IgD-negative memory B cell (primary cell): ENCODE measurements around the gene ATL2. TPM values are rescaled to one million over a fixed set of nuclear protein-coding genes. Genes with fewer than 3 reads are reported as not detected.
A peak's percentile ranks its signal among the peaks of the same experiment; 100 is the strongest.
"Not testable (repeated sequence)": the region's sequence is repeated elsewhere in the genome, so short reads cannot be mapped to it uniquely, and the experiment has no call there.

Experiments
- H3K27ac Mint-ChIP-seq, 3 donors: one replicate each; pipeline ENCODE4 v1.8.0; 2020 to 2022; ENCODE audit warnings: mild to moderate bottlenecking in 3 of 3, mixed read lengths in 3 of 3, moderate library complexity in 1 of 3
- H3K27me3 Mint-ChIP-seq: one replicate; pipeline ENCODE4 v1.8.0; 2021; ENCODE audit warnings: mixed read lengths
- H3K36me3 Mint-ChIP-seq: one replicate; pipeline ENCODE4 v1.8.0; 2020; ENCODE audit warnings: mild to moderate bottlenecking, mixed read lengths
- H3K4me1 Mint-ChIP-seq, 3 donors: one replicate each; pipeline ENCODE4 v1.8.0; 2020 to 2022; ENCODE audit warnings: mixed read lengths in 3 of 3, mild to moderate bottlenecking in 1 of 3
- H3K4me3 Mint-ChIP-seq, 4 donors: one replicate each; pipeline ENCODE4 v1.8.0; 2020 to 2022; ENCODE audit warnings: mild to moderate bottlenecking in 4 of 4, mixed read lengths in 4 of 4, moderate library complexity in 3 of 4
- H3K9me3 Mint-ChIP-seq, 3 donors: one replicate each; pipeline ENCODE4 v1.8.0; 2020 to 2021; ENCODE audit warnings: mixed read lengths in 3 of 3, mild to moderate bottlenecking in 1 of 3
- polyA plus RNA-seq: library from polyadenylated mRNA; unstranded; fragments of 300-500 nt; fragmentation: Illumina TruSeq; gene quantifications from one replicate; pipeline ENCODE4 v1.2.3, GENCODE V29; 2021

The ATL2 gene
- polyA plus RNA-seq, result 24.6 TPM

DNA sequence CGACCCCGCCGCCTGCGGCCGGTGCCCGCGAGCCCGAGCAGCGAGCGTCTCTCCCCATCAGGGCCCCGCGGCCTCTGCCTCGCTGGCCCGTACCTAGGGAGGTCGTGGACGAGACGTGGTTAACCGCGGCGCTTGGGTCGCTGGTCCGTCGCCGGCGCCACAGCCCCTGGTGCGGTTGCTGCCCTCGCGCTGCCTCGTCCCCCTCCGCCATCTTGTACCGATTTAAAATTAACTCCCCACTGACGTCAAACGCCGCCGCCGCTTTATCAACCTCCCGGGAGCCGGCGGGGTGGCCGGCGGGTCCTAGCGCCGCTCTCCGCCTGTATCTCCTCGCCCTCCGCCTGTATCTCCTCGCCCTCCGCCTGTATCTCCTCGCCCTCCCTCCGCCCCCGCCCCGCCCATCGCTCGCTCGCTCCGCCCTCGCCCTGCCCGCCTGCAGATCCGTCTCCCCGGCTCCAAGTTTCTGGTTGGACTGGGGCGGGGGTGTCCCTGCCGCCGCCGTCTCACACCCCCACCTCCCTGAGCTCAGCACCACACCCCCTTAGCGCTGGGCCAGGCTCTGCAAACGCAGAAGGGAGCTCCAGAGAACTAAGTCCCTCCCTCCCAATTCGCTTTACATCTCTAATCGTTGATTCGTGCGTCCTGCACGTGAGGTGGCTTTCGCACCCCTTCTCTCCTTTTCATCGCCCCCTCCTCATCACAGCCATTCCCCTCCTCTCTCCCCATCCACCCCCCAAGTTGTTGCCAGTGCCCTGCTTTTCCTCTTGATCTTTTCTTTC lies at the start of gene ATL2:
Gene ATL2, minus strand, starts transcription at position 224 of the 779 bp plus-strand sequence. Its CDS starts 13 bp downstream, at position 211.
- peaks cover 24 to 43% (median 35%) of the 10 kb centered on the region in 3 donors for H3K4me1 Mint-ChIP-seq
- H3K27me3 Mint-ChIP-seq, result peaks cover 1% of the 10 kb centered on the region
- no peaks in the 10 kb centered on the region for H3K36me3 Mint-ChIP-seq
- H3K27ac Mint-ChIP-seq, result peak within 1 kb of the TSS; percentile 94 to 96 (median 94)
- H3K4me3 Mint-ChIP-seq, result peak within 1 kb of the TSS; percentile 93 to 99 (median 98)
- H3K9me3 Mint-ChIP-seq, result no peaks in the 10 kb centered on the region

DNA sequence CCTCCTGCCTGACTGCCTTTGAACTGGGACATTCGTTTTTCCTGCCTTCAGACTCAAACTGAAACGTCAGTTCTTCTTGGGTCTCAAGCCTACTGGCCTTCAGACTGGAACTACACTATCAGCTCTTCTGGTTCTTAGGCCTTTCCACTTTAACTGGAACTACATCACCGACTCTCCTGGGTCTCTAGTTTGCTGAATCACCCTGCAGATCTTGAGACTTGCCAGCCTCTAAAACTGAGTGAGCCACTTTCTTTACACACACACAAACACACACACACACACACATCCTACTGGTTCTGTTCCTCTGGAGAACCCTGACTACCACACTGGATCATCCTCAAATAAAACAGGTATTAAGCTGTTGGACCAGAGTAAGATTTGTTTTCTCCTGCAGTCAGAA lies 46.7 kb upstream of the ATL2 start:
- H3K27me3 Mint-ChIP-seq, result peaks cover 12% of the 10 kb centered on the region
- peak overlapping the region in 1 of 3 donors; percentile 9 for H3K27ac Mint-ChIP-seq
- no peaks in the 10 kb centered on the region for H3K4me1 Mint-ChIP-seq
- no peaks in the 10 kb centered on the region for H3K36me3 Mint-ChIP-seq
- H3K9me3 Mint-ChIP-seq, result no peaks in the 10 kb centered on the region
- no peak overlapping the region for H3K4me3 Mint-ChIP-seq

DNA sequence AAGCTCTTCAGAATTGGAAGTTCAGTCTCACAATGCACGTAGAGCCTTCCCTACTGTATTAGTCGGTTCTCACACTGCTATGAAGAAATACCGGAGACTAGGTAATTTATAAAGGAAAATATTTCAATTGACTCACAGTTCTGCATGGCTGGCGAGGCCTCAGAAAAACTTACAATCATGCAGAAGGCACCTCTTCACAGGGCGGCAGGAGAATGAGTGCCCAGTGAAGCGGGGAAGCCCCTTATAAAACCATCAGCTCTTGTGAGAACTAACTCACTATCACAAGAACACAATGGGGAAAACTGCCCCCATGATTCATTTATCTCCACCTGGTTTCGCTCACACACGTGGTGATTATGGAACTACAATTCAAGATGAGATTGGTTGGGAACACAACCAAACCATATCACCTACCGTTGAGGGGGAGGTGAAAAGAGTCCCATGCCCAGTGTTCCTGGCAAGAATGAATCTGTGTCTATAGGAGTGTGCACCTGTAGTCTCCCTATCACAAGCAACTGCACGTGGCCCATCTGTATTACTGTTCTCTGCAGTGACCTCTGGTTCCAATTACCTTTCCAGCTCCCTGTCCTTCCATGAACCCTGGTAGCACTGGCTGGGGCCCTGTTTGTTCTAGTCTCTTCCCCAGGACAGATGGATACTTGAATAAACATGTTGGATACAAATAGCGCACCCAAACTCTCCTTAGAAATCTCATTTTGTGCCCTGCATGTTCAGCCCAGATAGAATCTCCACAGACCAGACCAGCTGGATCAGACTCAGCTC lies 44.4 kb upstream of the ATL2 start:
- Mint-ChIP-seq H3K4me3 (no peak overlapping the region), H3K27me3 (peaks cover 12% of the 10 kb centered on the region), H3K27ac (no peak overlapping the region), H3K36me3 (no peaks in the 10 kb centered on the region), H3K4me1 (no peaks in the 10 kb centered on the region), H3K9me3 (no peaks in the 10 kb centered on the region)

DNA sequence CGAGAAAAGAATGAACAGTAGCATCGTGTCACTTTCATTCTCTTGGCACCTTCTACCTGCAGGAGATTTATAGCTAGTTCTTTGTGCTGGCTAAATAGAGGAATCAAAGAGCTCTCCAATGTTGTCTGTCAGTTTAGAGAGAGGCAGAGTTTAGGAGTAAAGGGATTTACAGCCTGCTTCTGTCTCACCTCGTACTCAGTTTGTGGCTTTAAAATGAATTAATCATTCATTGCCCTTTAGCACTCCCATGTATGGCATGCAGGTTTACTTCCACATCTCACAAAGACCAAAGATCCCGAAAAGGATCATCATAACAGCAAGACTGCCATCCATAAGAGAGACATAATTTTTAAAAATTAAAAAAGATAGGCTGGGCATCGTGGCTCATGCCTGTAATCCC lies 42.4 kb upstream of the ATL2 start:
- H3K36me3 Mint-ChIP-seq, result no peaks in the 10 kb centered on the region
- H3K9me3 Mint-ChIP-seq, result no peaks in the 10 kb centered on the region
- no peak overlapping the region for H3K4me3 Mint-ChIP-seq
- H3K27ac Mint-ChIP-seq, result no peak overlapping the region
- H3K4me1 Mint-ChIP-seq, result no peaks in the 10 kb centered on the region
- peaks cover 6% of the 10 kb centered on the region for H3K27me3 Mint-ChIP-seq

DNA sequence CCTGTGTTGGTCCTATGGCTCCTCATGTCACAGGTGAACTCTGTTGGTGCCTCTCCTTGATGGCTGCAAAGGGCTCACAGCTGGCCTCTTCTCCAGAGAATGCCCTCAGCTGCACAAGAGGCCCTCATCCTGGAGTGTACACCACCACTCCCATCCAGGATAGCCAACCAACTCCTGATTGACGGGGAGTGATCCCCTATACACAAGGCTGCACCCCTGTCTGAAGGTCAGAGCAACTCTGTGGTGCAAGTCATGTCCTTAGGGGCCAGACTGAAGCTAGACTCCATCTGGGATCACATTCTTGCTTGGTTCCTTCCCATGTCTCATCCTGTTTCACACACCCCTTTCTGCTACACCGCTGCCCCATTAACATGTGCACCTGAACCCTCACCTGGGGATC lies 41.7 kb upstream of the ATL2 start:
- H3K27ac Mint-ChIP-seq, result no peak overlapping the region
- H3K36me3 Mint-ChIP-seq, result no peaks in the 10 kb centered on the region
- no peak overlapping the region for H3K4me3 Mint-ChIP-seq
- peaks cover 0 to 3% (median 2%) of the 10 kb centered on the region in 3 donors for H3K9me3 Mint-ChIP-seq
- peaks cover 6% of the 10 kb centered on the region for H3K27me3 Mint-ChIP-seq
- H3K4me1 Mint-ChIP-seq, result no peaks in the 10 kb centered on the region

DNA sequence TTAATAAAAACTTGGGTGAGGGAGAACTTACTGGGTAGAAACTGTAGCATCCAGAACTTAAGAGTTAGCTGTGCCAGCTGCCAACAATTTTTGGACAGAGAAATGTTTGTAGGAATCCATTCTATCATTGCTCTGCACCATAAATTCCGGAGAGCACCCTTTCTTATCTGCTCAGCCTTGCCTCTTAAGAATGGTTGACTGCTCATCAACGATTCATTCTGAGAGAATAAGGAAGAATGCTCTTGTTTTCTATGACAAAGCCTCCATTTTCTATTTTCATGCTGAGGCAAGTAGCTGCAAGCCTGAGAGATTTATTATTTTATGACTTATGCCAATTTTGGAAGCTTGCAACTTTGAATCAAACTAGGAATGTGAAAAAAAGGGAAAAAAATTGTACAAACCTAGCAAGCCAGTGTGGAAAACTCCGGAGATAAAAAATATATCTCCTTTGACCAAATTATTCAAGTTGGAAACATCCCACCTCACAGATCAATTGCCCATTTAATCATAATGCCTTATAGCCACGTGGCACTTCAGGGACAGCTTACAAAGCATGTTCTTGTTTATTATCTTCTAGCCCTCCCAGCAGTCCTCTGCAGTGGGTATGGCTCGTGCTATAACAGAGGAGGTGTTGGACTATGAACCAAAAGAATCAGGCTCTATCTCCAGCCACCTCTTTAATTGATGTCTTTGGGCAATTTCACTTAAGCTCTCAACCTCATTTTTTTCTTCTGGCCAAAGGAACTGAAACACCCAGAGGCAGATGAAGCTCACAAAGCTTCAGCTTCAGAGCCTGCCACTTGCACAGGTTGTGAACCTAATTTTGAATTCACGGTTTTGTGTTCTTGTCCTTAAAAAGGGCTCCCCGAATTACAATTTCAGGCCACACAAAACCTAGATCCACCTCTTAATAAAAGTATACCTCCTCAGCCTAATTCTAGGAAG lies 40.9 kb upstream of the ATL2 start:
- H3K27ac Mint-ChIP-seq, result no peak overlapping the region
- H3K36me3 Mint-ChIP-seq, result no peaks in the 10 kb centered on the region
- no peak overlapping the region for H3K4me3 Mint-ChIP-seq
- peaks cover 0 to 3% (median 2%) of the 10 kb centered on the region in 3 donors for H3K9me3 Mint-ChIP-seq
- H3K27me3 Mint-ChIP-seq, result peaks cover 8% of the 10 kb centered on the region
- no peaks in the 10 kb centered on the region for H3K4me1 Mint-ChIP-seq

DNA sequence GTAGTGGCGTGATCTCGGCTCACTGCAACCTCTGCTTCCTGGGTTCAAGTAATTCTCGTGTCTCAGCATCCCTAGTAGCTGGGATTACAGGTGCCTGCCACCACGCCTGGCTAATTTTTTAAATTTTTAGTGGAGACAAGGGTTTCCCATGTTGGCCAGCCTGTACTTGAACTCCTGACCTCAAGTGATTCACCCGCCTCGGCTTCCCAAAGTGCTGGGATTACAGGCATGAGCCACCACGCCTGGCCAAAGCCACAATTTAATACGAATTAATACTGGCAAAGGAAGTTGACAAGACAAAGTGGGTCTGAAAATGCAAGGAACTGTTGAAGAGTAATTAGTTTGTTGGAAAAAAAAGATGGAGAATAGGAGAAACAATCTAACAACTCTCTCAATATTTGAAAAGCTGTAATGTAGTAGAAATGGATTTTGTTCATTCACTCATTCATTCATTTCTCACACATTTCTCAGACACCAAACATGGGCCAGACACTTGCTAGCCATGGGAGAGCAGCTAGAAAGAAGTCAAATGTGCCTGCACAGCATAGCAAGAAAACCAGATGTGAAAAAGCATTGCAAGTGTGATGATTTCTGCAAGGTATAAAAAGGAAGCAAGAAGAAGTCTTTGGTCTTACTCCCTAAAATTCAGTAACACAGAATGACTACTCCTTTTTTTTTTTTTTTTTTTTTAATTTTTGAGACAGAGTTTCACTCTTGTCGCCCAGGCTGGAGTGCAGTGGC lies 39.4 kb upstream of the ATL2 start:
- H3K27ac Mint-ChIP-seq, result no peak overlapping the region
- H3K27me3 Mint-ChIP-seq, result peaks cover 9% of the 10 kb centered on the region
- H3K4me1 Mint-ChIP-seq, result peaks cover 0 to 3% (median 0%) of the 10 kb centered on the region in 3 donors
- peaks cover 0 to 9% (median 4%) of the 10 kb centered on the region in 3 donors for H3K9me3 Mint-ChIP-seq
- H3K4me3 Mint-ChIP-seq, result no peak overlapping the region
- no peaks in the 10 kb centered on the region for H3K36me3 Mint-ChIP-seq

DNA sequence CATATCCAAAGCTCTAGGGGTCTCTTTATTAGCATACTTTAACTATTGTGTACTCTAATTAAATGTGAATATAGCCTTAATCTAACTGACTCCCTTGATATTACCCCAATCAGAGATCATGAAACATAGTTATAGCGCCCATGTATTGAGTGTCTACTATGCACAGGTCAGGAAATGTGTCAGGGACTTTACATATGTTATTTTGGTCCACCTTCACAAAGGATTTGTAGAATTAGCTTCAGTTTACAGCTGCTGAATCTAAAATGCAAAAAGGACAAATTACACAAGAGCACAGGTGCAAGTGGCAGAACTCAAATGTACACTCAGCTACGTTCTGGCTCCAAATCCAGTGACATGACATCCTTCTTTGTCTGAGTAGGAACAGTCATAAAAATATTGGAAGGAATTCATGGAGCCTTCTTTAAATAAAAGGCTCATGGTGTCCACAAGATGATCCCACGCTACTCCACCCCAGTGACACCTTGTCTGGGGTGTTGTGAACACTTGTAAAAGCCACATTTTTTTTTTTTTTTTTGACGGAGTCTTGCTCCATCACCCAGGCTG lies 38.7 kb upstream of the ATL2 start:
- peaks cover 9% of the 10 kb centered on the region for H3K27me3 Mint-ChIP-seq
- no peaks in the 10 kb centered on the region for H3K36me3 Mint-ChIP-seq
- H3K9me3 Mint-ChIP-seq, result peaks cover 0 to 9% (median 4%) of the 10 kb centered on the region in 3 donors
- H3K4me1 Mint-ChIP-seq, result peaks cover 0 to 3% (median 0%) of the 10 kb centered on the region in 3 donors
- no peak overlapping the region for H3K4me3 Mint-ChIP-seq
- H3K27ac Mint-ChIP-seq, result no peak overlapping the region

DNA sequence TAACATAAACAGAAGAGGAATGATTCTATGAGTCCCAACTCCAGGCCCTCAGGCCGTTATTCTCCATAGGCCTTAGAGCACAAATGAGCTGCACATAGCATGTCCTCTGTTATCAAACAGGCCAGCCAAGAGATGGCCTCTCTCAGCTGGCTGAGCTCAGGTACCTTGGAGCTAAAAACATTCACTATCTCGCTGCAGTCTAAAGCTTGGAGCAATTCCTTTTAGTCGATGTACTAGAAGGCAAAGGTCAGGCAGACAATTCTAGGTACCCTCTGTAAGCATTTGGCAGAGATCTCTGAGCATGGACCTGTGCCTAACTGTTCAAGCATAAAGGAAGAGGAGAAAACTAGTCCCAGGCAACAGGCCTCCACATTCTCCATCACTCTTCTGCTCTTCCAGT lies 38.0 kb upstream of the ATL2 start:
- no peaks in the 10 kb centered on the region for H3K36me3 Mint-ChIP-seq
- H3K27ac Mint-ChIP-seq, result no peak overlapping the region
- peaks cover 6% of the 10 kb centered on the region for H3K27me3 Mint-ChIP-seq
- H3K4me1 Mint-ChIP-seq, result peaks cover under 1 to 3% (median 1%) of the 10 kb centered on the region in 3 donors
- peaks cover 0 to 9% (median 4%) of the 10 kb centered on the region in 3 donors for H3K9me3 Mint-ChIP-seq
- H3K4me3 Mint-ChIP-seq, result no peak overlapping the region

DNA sequence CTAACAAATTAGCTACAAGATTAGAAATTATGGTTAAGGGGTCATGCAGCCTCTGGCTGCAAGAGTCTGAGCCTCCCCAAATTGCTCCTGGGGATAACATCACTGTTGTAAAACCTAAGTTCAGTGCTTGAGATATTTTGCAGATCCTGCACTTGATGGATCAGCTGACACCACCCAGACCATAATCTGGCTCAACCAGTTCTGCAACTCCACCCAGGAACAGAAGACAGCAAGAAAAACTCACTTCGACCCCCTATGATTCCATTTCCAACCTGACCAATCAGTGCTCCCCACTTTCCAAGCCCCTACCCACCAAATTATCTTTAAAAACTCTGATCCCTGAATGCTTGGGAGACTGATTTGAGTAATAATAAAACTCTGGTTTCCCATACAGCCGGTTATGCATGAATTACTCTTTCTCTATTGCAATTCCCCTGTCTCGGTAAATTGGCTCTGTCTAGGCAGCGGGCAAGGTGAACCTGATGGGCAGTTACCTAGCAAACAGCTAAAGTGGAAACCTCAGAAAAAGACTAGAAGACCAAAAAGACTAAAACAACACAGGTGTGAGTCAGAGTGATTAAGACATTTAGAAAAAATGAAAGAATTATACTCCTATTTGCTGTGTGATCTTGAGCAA lies 35.3 kb upstream of the ATL2 start:
- not testable (repeated sequence) for H3K9me3 Mint-ChIP-seq, H3K4me3 Mint-ChIP-seq, H3K36me3 Mint-ChIP-seq
- Mint-ChIP-seq H3K4me1 (peaks cover 18 to 20% (median 19%) of the 10 kb centered on the region in 3 donors), H3K27me3 (peaks cover 16% of the 10 kb centered on the region), H3K27ac (peak overlapping the region in 1 of 3 donors; percentile 14)

DNA sequence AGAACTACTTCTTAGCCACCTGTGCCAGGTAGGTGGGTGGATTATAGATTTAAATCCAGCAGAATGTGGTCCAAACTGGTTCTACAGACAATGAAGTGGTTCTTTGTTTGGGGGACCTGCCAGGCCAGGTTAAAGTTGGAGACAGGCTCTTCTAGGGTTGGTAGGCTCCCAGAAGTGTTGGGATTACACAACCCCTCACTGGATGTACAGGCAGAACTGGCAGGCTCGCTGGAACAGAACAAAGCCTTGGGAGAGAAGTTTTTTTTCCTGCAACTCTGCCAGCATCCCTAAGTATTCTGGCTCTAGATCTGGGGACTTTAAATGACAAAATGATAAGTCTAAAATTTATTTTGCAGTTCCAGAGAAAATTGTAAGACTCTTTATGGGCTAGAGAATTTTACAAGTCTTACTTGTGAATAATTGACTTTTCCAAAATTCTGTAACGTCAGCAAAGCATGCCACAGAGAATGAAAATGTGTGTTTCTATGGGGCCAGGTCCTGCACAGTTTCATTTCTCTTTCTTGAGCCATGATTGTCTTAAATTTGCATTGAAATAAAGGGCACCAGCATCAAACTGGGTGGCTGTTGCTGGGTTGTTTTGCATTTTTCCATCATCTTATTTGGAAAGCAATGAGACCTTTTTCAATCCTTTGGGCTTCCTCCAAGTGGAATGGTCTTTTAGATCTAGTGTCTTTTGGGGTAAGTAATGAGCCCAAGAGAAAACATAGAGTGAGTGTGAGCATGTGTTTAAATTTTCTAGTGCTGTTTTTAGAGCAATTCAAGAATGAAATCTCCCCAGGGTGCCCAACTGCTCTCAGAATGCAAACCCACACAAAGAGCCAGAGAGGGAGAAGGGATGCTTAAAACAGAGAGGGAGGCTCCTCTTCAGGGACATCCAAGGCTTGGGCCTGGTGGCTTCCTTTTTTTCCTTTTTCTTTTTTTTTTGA lies 32.4 kb upstream of the ATL2 start:
- peaks cover 0 to 9% (median 4%) of the 10 kb centered on the region in 3 donors for H3K9me3 Mint-ChIP-seq
- H3K36me3 Mint-ChIP-seq, result no peaks in the 10 kb centered on the region
- peak overlapping the region in 2 of 4 donors; percentile 81 to 86 for H3K4me3 Mint-ChIP-seq
- peak overlapping the region in 2 of 3 donors; percentile 41 to 46 for H3K27ac Mint-ChIP-seq
- H3K27me3 Mint-ChIP-seq, result peaks cover 16% of the 10 kb centered on the region
- peaks cover 18 to 20% (median 19%) of the 10 kb centered on the region in 3 donors for H3K4me1 Mint-ChIP-seq

DNA sequence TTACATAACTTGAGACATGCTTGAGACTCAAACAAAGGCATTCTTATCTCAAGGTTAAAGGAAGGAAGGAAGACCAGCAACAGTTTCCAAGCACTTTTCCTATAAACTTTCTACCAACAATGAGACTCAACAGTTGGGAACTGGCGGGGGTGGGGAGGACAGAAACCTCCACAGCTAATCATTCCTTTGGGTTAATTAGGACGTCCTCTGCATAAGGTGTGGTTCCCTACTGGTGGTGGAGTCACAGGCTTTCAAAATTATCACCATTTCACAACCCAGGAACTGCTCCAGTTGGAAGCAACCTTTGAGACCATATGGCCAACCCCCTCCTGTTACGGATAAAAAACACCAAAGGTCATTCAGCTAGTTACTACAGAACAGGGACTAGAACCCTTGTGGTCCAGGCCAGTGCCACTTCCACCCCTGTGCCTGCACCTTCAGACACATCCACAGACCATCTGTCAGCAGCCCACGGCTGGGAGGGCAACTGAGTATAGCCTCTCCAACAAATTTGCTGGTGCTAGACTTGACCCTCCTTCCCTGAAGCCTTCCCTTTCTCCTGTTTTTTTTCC lies 30.1 kb upstream of the ATL2 start:
- Mint-ChIP-seq H3K36me3 (no peaks in the 10 kb centered on the region), H3K9me3 (peaks cover 0 to 4% (median under 1%) of the 10 kb centered on the region in 3 donors), H3K27ac (no peak overlapping the region), H3K4me3 (no peak overlapping the region), H3K27me3 (peaks cover 10% of the 10 kb centered on the region), H3K4me1 (peaks cover 16 to 20% (median 18%) of the 10 kb centered on the region in 3 donors)
